ENCODE measurements around the gene TBCD. TPM values are rescaled to one million over a fixed set of nuclear protein-coding genes. Genes with fewer than 3 reads are reported as not detected.

Gene TBCD
- total and polyA plus RNA-seq, 9 of the 15 experiments (the other 6 are each of a cell fraction or from before 2014, with no cell fraction given) = 8.9 to 98.5 (median 28.0) TPM

- Histone ChIP-seq H3K27me3 (ENCODE audit: control insufficient read depth in 2 of 2, insufficient read depth in 2 of 2, low read length in 2 of 2) (no peaks in the 10 kb centered on the region), H3K9me3 (replicated peaks; ENCODE audit: control insufficient read depth, insufficient read depth, low read depth, low read length) (no peaks in the 10 kb centered on the region), H3K27ac (ENCODE audit: extremely low read depth, low read depth, low read length) (no peak overlapping the region), H3K4me1 (replicated peaks in 1 of 2; ENCODE audit: control insufficient read depth in 2 of 2, insufficient read depth in 2 of 2, low read length in 2 of 2) (peaks cover 0 to 15% of the 10 kb centered on the region in 2 experiments; a peak in 2 of 5 replicates), H3K9ac (ENCODE audit: insufficient read depth in 1 of 2, low read depth in 2 of 2, low read length in 2 of 2) (no peak overlapping the region; a peak in 1 of 4 replicates), H3K36me3 (ENCODE audit: control insufficient read depth, insufficient read depth, low read length) (peaks cover 43% of the 10 kb centered on the region; the same call in 2 of the 3 replicates), H3K4me3 (no peak overlapping the region), H2AFZ (ENCODE audit: low read depth, low read length) (no peak overlapping the region), H4K20me1 (replicated peaks; ENCODE audit: control insufficient read depth, insufficient read depth, low read length) (no peaks in the 10 kb centered on the region), H3K79me2 (ENCODE audit: control insufficient read depth, insufficient read depth, low read length) (peaks cover 3% of the 10 kb centered on the region; the same call in 1 of the 3 replicates), H3K9me1 (ENCODE audit: control insufficient read depth, insufficient read depth, low read length) (no peaks in the 10 kb centered on the region), H3K4me2 (ENCODE audit: insufficient read depth, low read length) (no peak overlapping the region)
- BruUV-seq (replicated peaks) = no TSS peak
- no peak for DNase-seq (ENCODE audit: extremely low read depth in 1 of 4, low spot score in 3 of 4)
- in situ Hi-C loops (cut with MboI) = no loop called here
- ChIA-PET CTCF (ENCODE audit: low intra/inter-chr PET ratio) (no interaction called here), POLR2A (no interaction called here)
- 87% methylated on average over 24 of the region's 27 CpGs for WGBS (ENCODE audit: insufficient coverage, low coverage, missing lambda C conversion rate)
- intact Hi-C loops (cut with micrococcal nuclease) = no loop called here
- ATAC-seq = no peak
- no peak for FAIRE-seq
- no peak for TF ChIP-seq ZNF184 (CRISPR knock-in tag; IDR thresholded peaks at IDR 0.05)
- TF ChIP-seq BCLAF1 (IDR thresholded peaks at IDR 0.05; ENCODE audit: borderline replicate concordance in 1 of 2, control insufficient read depth in 1 of 2, low read depth in 2 of 2, low read length in 1 of 2) = no peak
- no peak for TF ChIP-seq DACH1 (IDR thresholded peaks at IDR 0.05; ENCODE audit: partially characterized antibody)
- TF ChIP-seq TAL1 (IDR thresholded peaks at IDR 0.05) = no peak
- TF ChIP-seq CHD7 (IDR thresholded peaks at IDR 0.05; ENCODE audit: low read depth, low read length) = no peak
- TF ChIP-seq ZNF282 (CRISPR knock-in tag; IDR thresholded peaks at IDR 0.05) = no peak
- TF ChIP-seq ZKSCAN1 (IDR thresholded peaks at IDR 0.05; ENCODE audit: low read depth, low read length) = no peak
Measured at GRCh38 chr17:82787081-82787848, 35.4 kb downstream of the TBCD start.
